ENCODE results near the gene PDSS2.
"Not testable (repeated sequence)": the region's sequence is repeated elsewhere in the genome, so short reads cannot be mapped to it uniquely, and the experiment has no call there.

Gene PDSS2

DNA sequence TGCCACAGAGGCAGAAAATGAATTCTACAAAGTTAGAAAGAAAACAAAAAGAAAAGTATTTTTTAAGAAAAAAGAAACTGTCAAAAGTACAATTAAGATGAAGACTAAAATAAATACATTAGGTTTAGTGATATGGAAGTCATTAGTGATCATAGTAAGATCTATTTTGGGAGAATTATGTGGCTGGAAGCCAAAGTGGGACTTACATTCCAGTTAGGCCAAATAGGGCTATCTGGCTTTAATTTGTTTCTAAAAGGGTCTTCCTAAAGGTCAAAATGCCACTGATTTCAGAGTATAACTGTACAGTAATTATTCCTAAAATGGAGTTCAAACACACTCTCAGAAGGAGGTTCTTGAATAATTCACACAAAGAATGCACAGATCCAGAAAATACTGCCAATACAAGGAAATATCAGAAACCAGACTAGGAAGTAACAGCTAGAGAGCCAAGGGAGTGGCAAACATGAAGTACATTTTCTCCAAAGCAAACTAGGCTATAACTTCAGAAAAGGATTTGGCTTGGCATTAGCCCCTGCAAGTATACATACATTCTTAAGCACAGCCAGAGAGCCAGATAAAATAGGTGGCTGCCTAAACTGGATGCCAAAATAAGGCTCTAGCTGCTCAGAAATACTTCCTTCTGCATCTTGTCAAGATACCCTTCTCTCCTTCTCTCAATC lies 45.3 kb downstream of the PDSS2 start:
- DNase-seq: no peak

- DNase-seq: no peak
Measured at GRCh38 chr6:107411161-107411560, 48.2 kb downstream of the PDSS2 start.

GRCh38 chr6:107409942-107410341 lies 49.4 kb downstream of the PDSS2 start:
- no peak for DNase-seq

GRCh38 chr6:107408714-107409113 lies 50.6 kb downstream of the PDSS2 start:
- DNase-seq: no peak

DNA sequence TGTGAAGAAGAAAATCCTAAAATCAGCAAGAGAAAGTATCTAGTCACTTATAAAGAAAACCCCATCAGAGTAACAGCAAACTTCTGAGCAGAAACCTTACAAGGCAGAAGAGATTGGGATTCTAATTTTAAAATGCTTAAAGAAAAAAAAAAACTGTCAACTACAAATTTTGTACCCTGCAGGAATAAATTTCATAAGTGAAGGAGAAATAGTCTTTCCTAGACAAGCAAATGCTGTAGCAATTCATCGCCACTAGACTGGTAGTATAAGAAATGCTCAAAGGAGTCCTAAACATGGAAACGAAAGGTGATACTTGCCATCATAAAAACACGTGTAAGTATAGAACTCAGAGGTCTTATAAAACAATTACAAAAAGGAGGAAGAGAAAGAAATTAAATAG lies 54.4 kb downstream of the PDSS2 start:
- DNase-seq: no peak

- no peak for DNase-seq
Measured at GRCh38 chr6:107402533-107402932, 56.8 kb downstream of the PDSS2 start.

DNA sequence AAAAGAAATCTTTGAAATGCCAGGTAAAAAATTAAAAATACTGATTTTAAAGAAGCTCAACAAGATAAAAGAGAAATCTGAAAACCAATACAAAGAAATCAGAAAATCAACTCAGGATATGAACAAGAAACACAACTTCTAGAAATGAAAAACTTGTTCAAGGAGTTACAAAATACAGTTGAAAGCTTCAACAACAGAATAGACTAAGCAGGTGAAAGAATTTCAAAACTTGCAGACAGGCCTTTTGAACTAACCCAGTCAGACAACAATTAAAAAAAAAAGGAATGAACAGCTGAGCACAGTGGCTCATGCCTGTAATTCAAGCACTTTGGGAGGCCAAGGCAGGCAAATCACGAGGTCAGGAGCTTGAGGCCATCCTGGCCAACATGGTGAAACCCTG lies 57.8 kb downstream of the PDSS2 start:
- no peak for DNase-seq

GRCh38 chr6:107400616-107401147 lies 58.7 kb downstream of the PDSS2 start:
- no peak for DNase-seq

DNA sequence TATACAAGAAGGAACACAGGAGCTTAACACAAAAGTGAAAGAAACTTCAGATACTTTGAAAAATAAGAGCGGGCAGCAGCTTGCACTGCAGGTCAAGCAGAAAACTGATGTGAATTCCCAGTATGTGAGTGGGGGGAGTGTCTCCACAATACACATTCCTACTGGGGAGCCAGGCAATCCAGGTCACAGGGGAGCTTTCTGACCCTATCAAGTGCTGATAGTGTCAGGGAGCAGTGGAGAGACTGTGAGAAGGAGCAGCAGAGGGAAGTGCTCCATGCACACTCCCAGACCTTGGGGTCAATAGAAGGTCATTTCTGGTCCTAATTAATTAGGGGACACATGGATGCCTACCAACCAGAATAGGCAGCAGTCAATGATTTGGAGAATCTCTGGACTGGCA lies 59.4 kb downstream of the PDSS2 start:
- no peak for DNase-seq

- DNase-seq: no peak
Measured at GRCh38 chr6:107398001-107398400, 61.4 kb downstream of the PDSS2 start.

GRCh38 chr6:107396211-107396610 lies 63.2 kb downstream of the PDSS2 start:
- DNase-seq: no peak

DNA sequence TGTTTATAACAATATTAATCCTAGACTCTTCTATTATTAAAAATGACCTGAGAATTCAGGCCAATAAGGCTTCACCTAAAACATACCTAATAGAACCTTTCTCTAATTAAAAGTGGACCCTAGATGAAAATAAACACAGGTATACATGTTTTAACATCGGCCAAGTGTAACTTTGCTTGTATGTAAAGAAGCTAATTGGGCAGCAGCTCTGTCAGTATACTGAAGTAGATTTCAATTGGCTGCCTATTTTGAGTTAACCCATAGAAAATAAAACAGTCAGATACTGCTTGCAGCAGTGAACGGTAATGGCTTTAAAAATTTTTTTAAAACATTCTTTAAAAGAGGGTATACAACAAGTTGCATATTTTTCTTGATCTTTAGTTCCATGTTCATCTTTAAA lies 67.3 kb downstream of the PDSS2 start:
- DNase-seq: no peak

DNA sequence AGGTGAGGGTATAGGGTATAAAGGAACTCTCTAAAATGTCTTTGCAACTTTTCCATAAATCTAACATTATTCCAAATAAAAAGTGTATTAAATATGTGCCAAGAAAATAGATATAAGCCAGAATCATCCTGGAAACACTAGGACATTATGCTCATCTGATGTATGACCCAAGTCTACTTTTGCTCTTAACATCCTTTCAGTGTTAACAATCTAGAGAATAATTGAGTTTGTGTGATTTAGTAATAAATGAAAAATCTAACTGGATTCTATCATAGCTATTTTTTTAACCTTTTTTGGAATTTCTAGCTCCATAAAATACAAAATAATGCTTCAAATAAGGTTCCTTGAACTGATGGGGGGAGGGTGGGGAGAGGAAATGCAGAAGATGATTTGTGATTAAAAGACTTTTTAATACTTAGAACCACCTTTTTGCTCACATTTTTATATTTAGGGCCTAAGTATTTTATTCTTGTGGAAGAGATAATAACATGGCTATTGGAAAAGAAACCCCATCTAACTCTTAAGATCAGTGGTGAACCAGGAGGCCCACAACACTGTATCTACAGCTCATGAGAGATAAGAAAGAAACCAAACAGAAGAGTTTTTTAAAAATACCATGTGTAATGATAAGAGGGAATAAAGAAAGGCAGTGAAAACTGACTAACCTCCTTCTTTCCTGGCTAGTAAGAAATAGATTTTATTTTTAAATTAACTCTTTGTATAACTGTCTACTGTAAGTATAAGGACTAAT lies 68.5 kb downstream of the PDSS2 start:
- no peak for DNase-seq

DNA sequence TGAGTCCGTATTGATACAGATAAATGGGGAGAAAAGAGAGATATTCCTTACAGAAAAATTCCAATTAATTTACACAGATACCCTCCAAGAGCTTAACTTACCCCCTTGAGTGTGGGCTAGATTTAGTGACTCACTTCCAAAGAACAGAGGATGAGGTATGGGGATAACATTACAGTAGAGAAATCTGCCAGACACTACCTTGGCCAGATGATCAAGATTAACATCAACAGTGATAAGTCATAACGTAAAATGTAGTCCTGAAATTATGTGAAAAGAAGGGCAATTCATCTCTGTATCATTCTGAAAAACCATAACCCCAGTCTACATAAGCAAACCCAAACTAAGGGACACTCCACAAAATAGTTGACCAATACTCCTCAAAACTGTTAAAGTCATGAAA lies 69.3 kb downstream of the PDSS2 start:
- DNase-seq: no peak

GRCh38 chr6:107386904-107387303 lies 72.5 kb downstream of the PDSS2 start:
- no peak for DNase-seq

DNA sequence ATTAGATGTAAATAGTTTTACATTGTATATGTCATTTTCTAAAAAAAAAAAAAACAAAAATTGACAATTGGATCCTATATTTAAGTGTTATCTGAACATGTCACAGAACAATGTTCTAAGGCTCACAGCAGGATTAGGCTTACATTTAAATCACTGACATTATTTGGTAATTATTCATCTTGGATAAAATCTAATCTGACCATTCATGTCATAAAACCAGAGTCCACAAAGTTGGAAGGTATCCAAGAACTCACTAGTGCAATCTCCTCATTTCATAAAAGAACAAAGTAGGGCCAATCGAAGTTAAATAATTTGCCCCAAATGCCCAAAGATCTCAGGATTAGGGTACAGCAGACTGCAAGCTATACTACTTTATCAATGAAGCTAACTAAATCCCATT lies 73.0 kb downstream of the PDSS2 start:
- DNase-seq: no peak

DNA sequence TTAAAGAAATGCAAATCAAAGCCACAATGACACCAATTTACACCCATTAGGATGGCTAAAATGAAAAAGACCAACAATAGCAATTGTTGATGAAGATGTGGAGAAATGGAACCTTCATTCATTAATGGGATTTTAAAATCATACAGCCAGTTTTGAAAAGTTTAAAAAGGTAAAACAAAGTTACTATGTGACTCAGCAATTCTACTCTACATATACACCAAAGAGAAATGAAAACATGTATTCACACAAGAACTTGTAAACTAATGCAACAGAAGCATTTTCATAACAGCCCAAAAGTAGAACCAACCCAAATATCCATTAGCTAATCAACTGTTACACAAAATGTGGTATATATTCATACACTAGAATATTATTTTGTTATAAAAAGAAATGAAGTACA lies 75.7 kb downstream of the PDSS2 start:
- DNase-seq: no peak

DNA sequence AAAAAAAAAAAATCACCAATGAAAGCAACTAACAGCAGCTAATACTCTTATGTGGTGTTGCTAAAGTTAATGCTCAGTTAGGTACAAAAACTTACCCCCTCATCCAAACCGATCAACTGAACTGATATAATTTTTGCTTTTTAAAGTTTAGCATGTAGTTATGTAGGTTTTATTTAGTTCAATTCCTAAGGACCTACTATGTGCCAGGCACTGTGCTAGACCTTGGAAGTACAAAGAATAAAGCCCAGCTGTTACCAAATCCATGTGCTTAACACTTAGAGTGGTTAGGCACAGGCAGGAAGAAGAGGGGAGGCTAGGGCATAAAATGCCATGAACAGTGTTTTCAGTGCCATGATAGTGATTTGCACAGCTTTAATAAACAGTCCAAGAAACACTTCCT lies 85.1 kb downstream of the PDSS2 start:
- DNase-seq: no peak

GRCh38 chr6:107369493-107369892 lies 89.9 kb downstream of the PDSS2 start:
- no peak for DNase-seq

GRCh38 chr6:107368471-107368870 lies 90.9 kb downstream of the PDSS2 start:
- DNase-seq: no peak

GRCh38 chr6:107364173-107364572 lies 95.2 kb downstream of the PDSS2 start:
- DNase-seq: not testable (repeated sequence)

DNA sequence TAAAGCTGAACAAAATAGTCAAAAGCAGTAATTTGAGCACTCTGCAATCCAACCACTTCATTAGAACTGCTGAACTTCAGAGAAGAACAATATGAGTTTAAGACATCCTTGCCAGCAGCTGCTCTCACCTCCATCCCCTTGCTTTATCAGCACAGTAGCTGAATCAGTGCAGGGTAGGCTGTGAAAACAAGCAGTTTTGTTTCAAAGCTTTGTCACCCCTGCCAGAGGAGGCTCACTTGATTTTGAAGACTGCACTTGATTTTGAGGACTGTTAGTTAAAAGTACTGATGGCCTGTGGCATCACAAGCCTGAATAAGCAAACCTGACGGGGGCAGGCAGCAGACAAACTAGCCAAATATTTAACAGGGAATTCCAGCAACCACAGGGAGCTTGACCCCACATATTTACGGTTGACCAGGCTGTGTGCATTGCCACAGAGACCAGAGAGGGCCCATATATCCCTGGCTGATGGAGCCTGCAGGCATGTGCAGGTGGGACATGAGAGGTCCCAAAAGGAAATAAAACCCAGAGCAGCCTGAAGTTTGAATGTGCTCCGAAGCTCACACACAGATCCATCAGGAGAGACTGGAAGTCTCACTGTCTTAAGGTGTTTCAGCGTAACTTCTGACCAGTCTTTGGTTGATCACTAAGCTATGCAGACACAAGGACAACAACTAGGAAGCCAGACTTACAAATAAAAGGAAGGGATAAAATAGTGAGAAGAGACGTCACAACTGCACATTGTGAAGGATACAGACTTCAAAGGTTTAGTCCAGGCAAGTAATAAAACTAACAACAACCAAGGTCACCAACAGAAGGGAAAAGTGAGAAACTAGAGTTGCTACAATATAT lies 97.4 kb downstream of the PDSS2 start:
- DNase-seq: no peak

GRCh38 chr6:107360476-107360875 lies 98.9 kb downstream of the PDSS2 start:
- DNase-seq: no peak

GRCh38 chr6:107357842-107358241 lies 101.5 kb downstream of the PDSS2 start:
- DNase-seq: no peak

Data from inflammatory macrophage treated with lipopolysaccharide for 4 hours (primary cell).